K562 (cell line): ENCODE measurements around the gene ASIC3. TPM values are rescaled to one million over a fixed set of nuclear protein-coding genes. Genes with fewer than 3 reads are reported as not detected.

Source experiments
- E2F8 ChIP-seq: fragments of 450-650 bp; IDR thresholded peaks from 2 replicates; pipeline ENCODE4 v1.7.1; 2018; ENCODE audit warnings: mild to moderate bottlenecking, low read depth; ENCODE audit not compliant: partially characterized antibody
- ERF ChIP-seq: fragments of 450-650 bp; formaldehyde crosslinking; IDR thresholded peaks from 2 replicates; pipeline ENCODE4 v1.4.0; 2020; ENCODE audit warnings: mild to moderate bottlenecking, mixed read lengths
- GTF2E2 ChIP-seq: fragments of 200-800 bp; sonication (Bioruptor generic); IDR thresholded peaks from 2 replicates; pipeline ENCODE4 v1.6.1; 2016; ENCODE audit warnings: missing genetic modification characterization, missing compliant biosample characterization
- NR1H2 ChIP-seq: sonication (generic); formaldehyde crosslinking; IDR thresholded peaks from 2 replicates; pipeline ENCODE4 v1.4.0; 2020; ENCODE audit warnings: mild to moderate bottlenecking, missing genetic modification reagents
- PHF21A ChIP-seq: fragments of 450-650 bp; IDR thresholded peaks from 2 replicates; pipeline ENCODE4 v1.6.1; 2017; ENCODE audit warnings: low read depth, borderline replicate concordance
- RERE ChIP-seq: sonication (generic); formaldehyde crosslinking; IDR thresholded peaks from 2 replicates; pipeline ENCODE4 v1.8.0; 2023; ENCODE audit warnings: missing genetic modification reagents, mild to moderate bottlenecking, borderline replicate concordance
- RFX1 ChIP-seq: fragments of 450-650 bp; IDR thresholded peaks from 2 replicates; pipeline ENCODE4 v1.6.1; 2016; ENCODE audit warnings: mild to moderate bottlenecking, moderate library complexity
- SAP30 ChIP-seq: fragments of 200-600 bp; sonication (generic); IDR thresholded peaks from 2 replicates; pipeline ENCODE4 v1.6.1; 2012; ENCODE audit warnings: borderline replicate concordance, low read depth, mild to moderate bottlenecking, moderate library complexity, low read length, control low read depth, inconsistent platforms; ENCODE audit not compliant: insufficient read depth, poor library complexity, severe bottlenecking
- XRCC3 ChIP-seq: fragments of 450-650 bp; IDR thresholded peaks from 2 replicates; pipeline ENCODE4 v1.6.1; 2017; ENCODE audit warnings: mild to moderate bottlenecking, moderate library complexity
- ZBTB2 ChIP-seq: fragments of 450-650 bp; IDR thresholded peaks from 2 replicates; pipeline ENCODE4 v1.6.1; 2016; ENCODE audit warnings: antibody characterized with exemption
- ZBTB34 ChIP-seq: fragments of 250-450 bp; sonication (Bioruptor Pico); IDR thresholded peaks from 2 replicates; pipeline ENCODE4 v1.8.0; 2021; ENCODE audit warnings: mild to moderate bottlenecking, moderate library complexity
- ZNF431 ChIP-seq: sonication (generic); formaldehyde crosslinking; IDR thresholded peaks from 2 replicates; pipeline ENCODE4 v1.8.0; 2022; ENCODE audit warnings: mild to moderate bottlenecking, missing genetic modification reagents
- ZNF699 ChIP-seq: fragments of 250-450 bp; sonication (Bioruptor Pico); IDR thresholded peaks from 2 replicates; pipeline ENCODE4 v1.8.0; 2021; ENCODE audit warnings: mild to moderate bottlenecking, moderate library complexity; ENCODE audit not compliant: insufficient replicate concordance
- polyA plus RNA-seq, 8 experiments: library from polyadenylated mRNA; depleted of rRNA in 4 of 8; stranded (reverse) in 5 of 8; unstranded in 3 of 8; fragments of >200 nt; fragmentation: Nextera tagmentation in 2 of 8; fragmentation: Illumina TruSeq in 1 of 8; extraction: Ambion mirVana in 2 of 8; extraction: Trizol in 1 of 8; gene quantifications; 2 replicates each; pipeline versions ENCODE4 v1.2.1 to v1.2.3, GENCODE V29; 2011 to 2014; ENCODE audit warnings: inconsistent platforms in 1 of 8, missing spikeins in 1 of 8
- total RNA-seq, 7 experiments: library from RNA; depleted of rRNA in 6 of 7; stranded (reverse); fragments of >200 nt in 6 of 7; fragmentation: Illumina TruSeq in 2 of 7; extraction: Trizol in 2 of 7; gene quantifications; 2 replicates each; pipeline versions ENCODE4 v1.2.1 to v1.2.3, GENCODE V29; 2011 to 2021; ENCODE audit warnings: low replicate concordance in 1 of 7

The ASIC3 gene
- total and polyA plus RNA-seq, 9 of the 15 experiments (the other 6 are each of a cell fraction or from before 2014, with no cell fraction given): 0.11 to 5.0 (median 0.87) TPM

GRCh38 chr7:151028131-151028947, 20.0 kb upstream of the ASIC3 start, which contains the start of gene ABCB8 (continued):
- TF ChIP-seq E2F8 (peak; percentile 29), RERE (CRISPR knock-in tag) (no peak), ZNF431 (CRISPR knock-in tag) (0 out of 2 replicates have a peak, but pooled peaks have one; percentile 58), ZBTB2 (no peak), GTF2E2 (no peak; the same call in 1 of the 2 replicates), RFX1 (peak; percentile 99), ERF (CRISPR knock-in tag) (peak; percentile 66), XRCC3 (no peak), NR1H2 (CRISPR knock-in tag) (no peak), ZBTB34 (no peak), SAP30 (peak; percentile 78), ZNF699 (no peak), PHF21A (no peak)
